CD14-positive monocyte (primary cell): ENCODE measurements around the gene CFAP92. TPM values are rescaled to one million over a fixed set of nuclear protein-coding genes. Genes with fewer than 3 reads are reported as not detected.

Experiments
- DNase-seq, 3 donors: peaks; one replicate each; pipeline ENCODE4 v3.0.0-alpha.2; 2011 to 2022
- H2AFZ ChIP-seq: 2 replicates; pipeline ENCODE4 v1.6.0; 2012; ENCODE audit warnings: mild to moderate bottlenecking, low read depth, low read length, inconsistent platforms; ENCODE audit not compliant: insufficient read depth, poor library complexity, severe bottlenecking
- H3K27ac ChIP-seq, 2 donors: 1 replicate in 1 of 2; 2 replicates in 1 of 2; pipeline ENCODE4 v1.5.1; 2012 to 2013; ENCODE audit warnings: low read length in 2 of 2, control low read depth in 1 of 2, inconsistent platforms in 1 of 2, low read depth in 1 of 2, mild to moderate bottlenecking in 1 of 2
- H3K27me3 ChIP-seq, 2 donors: one replicate each; pipeline versions ENCODE4 v1.6.0 to v1.6.1; 2011 to 2013; ENCODE audit warnings: low read length in 2 of 2; ENCODE audit not compliant: control insufficient read depth in 2 of 2, insufficient read depth in 2 of 2
- H3K36me3 ChIP-seq, 2 donors: replicated peaks in 1 of 2; 1 replicate in 1 of 2; 2 replicates in 1 of 2; pipeline versions ENCODE4 v1.5.1 to v1.6.1; 2012 to 2013; ENCODE audit warnings: low read length in 2 of 2, control low read depth in 1 of 2, inconsistent platforms in 1 of 2, mild to moderate bottlenecking in 1 of 2; ENCODE audit not compliant: insufficient read depth in 2 of 2, control insufficient read depth in 1 of 2
- H3K4me1 ChIP-seq, 2 donors: 1 replicate in 1 of 2; 2 replicates in 1 of 2; pipeline versions ENCODE4 v1.5.1 to v1.6.1; 2012 to 2013; ENCODE audit warnings: low read length in 2 of 2, control low read depth in 1 of 2, inconsistent platforms in 1 of 2, mild to moderate bottlenecking in 1 of 2, moderate library complexity in 1 of 2; ENCODE audit not compliant: insufficient read depth in 2 of 2, control insufficient read depth in 1 of 2
- H3K4me2 ChIP-seq: replicated peaks from 2 replicates; pipeline ENCODE3; 2012; ENCODE audit warnings: low read length, moderate library complexity, mild to moderate bottlenecking; ENCODE audit not compliant: poor library complexity, severe bottlenecking; ENCODE audit errors: extremely low read depth
- H3K4me3 ChIP-seq, 3 experiments: fragments of 200-600 bp in 1 of 3; sonication (generic) in 1 of 3; replicated peaks in 1 of 3; 1 replicate in 2 of 3; 2 replicates in 1 of 3; pipeline ENCODE4 v1.5.1; 2011 to 2013; ENCODE audit warnings: low read length in 3 of 3, mild to moderate bottlenecking in 3 of 3, control low read depth in 2 of 3, low read depth in 2 of 3, inconsistent platforms in 1 of 3, moderate library complexity in 1 of 3
- H3K79me2 ChIP-seq: 2 replicates; pipeline ENCODE4 v1.6.0; 2012; ENCODE audit warnings: mild to moderate bottlenecking, control low read depth, inconsistent platforms, low read length, moderate library complexity; ENCODE audit not compliant: insufficient read depth
- H3K9ac ChIP-seq: 2 replicates; pipeline ENCODE4 v1.6.0; 2017; ENCODE audit warnings: low read length, mild to moderate bottlenecking; ENCODE audit not compliant: insufficient read depth, poor library complexity, severe bottlenecking
- H3K9me3 ChIP-seq, 2 donors: replicated peaks in 1 of 2; 1 replicate in 1 of 2; 2 replicates in 1 of 2; pipeline versions ENCODE4 v1.5.1 to v1.6.1; 2012 to 2013; ENCODE audit warnings: low read length in 2 of 2, control low read depth in 1 of 2; ENCODE audit not compliant: control insufficient read depth in 1 of 2, insufficient read depth in 1 of 2
- H4K20me1 ChIP-seq: 2 replicates; pipeline ENCODE4 v1.6.0; 2012; ENCODE audit warnings: mild to moderate bottlenecking, low read length, control low read depth, moderate library complexity; ENCODE audit not compliant: insufficient read depth
- H3K27ac Mint-ChIP-seq, 7 donors: one replicate each; pipeline ENCODE4 v1.8.0; 2020; ENCODE audit warnings: mild to moderate bottlenecking in 7 of 7, mixed read lengths in 7 of 7, moderate library complexity in 6 of 7, inconsistent platforms in 2 of 7
- H3K27me3 Mint-ChIP-seq, 3 donors: one replicate each; pipeline ENCODE4 v1.8.0; 2021 to 2022; ENCODE audit warnings: low read depth in 3 of 3, mild to moderate bottlenecking in 3 of 3, mixed read lengths in 3 of 3, moderate library complexity in 3 of 3, inconsistent platforms in 1 of 3
- H3K36me3 Mint-ChIP-seq, 2 donors: one replicate each; pipeline ENCODE4 v1.8.0; 2020; ENCODE audit warnings: mixed read lengths in 2 of 2, inconsistent platforms in 1 of 2, mild to moderate bottlenecking in 1 of 2
- H3K4me1 Mint-ChIP-seq: one replicate; pipeline ENCODE4 v1.8.0; 2020; ENCODE audit warnings: mild to moderate bottlenecking, mixed read lengths
- H3K4me3 Mint-ChIP-seq, 2 donors: one replicate each; pipeline ENCODE4 v1.8.0; 2020; ENCODE audit warnings: mild to moderate bottlenecking in 2 of 2, mixed read lengths in 2 of 2, moderate library complexity in 1 of 2
- H3K9me3 Mint-ChIP-seq, 7 donors: one replicate each; pipeline ENCODE4 v1.8.0; 2020 to 2022; ENCODE audit warnings: mixed read lengths in 7 of 7, mild to moderate bottlenecking in 6 of 7, moderate library complexity in 6 of 7, inconsistent platforms in 2 of 7
- WGBS: methylation state at CpG from one replicate; pipeline ENCODE4 v1.1.5; 2013; ENCODE audit warnings: missing lambda C conversion rate; ENCODE audit not compliant: insufficient coverage; 5-methylcytosine and 5-hydroxymethylcytosine counted together
- intact Hi-C, 2 donors: fragments of 100-400 bp; cut with micrococcal nuclease; formaldehyde crosslinking; loops; one replicate each; pipeline versions ENCODE4 v1.15.0 to v1.15.1; 2023
- polyA plus RNA-seq, 3 donors: library from polyadenylated mRNA; depleted of rRNA in 1 of 3; unstranded in 2 of 3; stranded (reverse) in 1 of 3; fragments of 300-500 nt in 2 of 3; fragments of >200 nt in 1 of 3; fragmentation: Illumina TruSeq in 2 of 3; gene quantifications; 1 replicate in 2 of 3; 2 replicates in 1 of 3; pipeline ENCODE4 v1.2.3, GENCODE V29; 2012 to 2021
- TF ChIP-seq, protein P1 (sequence below): fragments of 200-600 bp; IDR thresholded peaks from one replicate; pipeline ENCODE4 v1.8.0; 2022; ENCODE audit warnings: antibody characterized with exemption, mild to moderate bottlenecking

Gene CFAP92
- polyA plus RNA-seq, 3 donors = 0.12 to 0.50 (median 0.19) TPM

GRCh38 chr3:128907706-128908445 lies 86.0 kb downstream of the CFAP92 start:
- no peak for DNase-seq
- Histone ChIP-seq H3K4me2 (no peak overlapping the region), H3K36me3 (peaks cover 94 to 100% of the 10 kb centered on the region in 2 donors), H3K9ac (no peak overlapping the region), H3K27me3 (no peaks in the 10 kb centered on the region), H3K4me1 (no peaks in the 10 kb centered on the region), H3K79me2 (no peaks in the 10 kb centered on the region), H4K20me1 (no peaks in the 10 kb centered on the region), H3K4me3 (no peak overlapping the region), H3K27ac (no peak overlapping the region), H2AFZ (no peak overlapping the region), H3K9me3 (no peaks in the 10 kb centered on the region)
- Mint-ChIP-seq H3K9me3 (peaks cover 0 to 2% (median 0%) of the 10 kb centered on the region in 7 donors), H3K4me3 (no peak overlapping the region), H3K4me1 (no peaks in the 10 kb centered on the region), H3K36me3 (peaks cover 89 to 98% of the 10 kb centered on the region in 2 donors), H3K27me3 (no peaks in the 10 kb centered on the region), H3K27ac (peak overlapping the region in 1 of 7 donors; percentile 48)
- TF ChIP-seq, protein P1, sequence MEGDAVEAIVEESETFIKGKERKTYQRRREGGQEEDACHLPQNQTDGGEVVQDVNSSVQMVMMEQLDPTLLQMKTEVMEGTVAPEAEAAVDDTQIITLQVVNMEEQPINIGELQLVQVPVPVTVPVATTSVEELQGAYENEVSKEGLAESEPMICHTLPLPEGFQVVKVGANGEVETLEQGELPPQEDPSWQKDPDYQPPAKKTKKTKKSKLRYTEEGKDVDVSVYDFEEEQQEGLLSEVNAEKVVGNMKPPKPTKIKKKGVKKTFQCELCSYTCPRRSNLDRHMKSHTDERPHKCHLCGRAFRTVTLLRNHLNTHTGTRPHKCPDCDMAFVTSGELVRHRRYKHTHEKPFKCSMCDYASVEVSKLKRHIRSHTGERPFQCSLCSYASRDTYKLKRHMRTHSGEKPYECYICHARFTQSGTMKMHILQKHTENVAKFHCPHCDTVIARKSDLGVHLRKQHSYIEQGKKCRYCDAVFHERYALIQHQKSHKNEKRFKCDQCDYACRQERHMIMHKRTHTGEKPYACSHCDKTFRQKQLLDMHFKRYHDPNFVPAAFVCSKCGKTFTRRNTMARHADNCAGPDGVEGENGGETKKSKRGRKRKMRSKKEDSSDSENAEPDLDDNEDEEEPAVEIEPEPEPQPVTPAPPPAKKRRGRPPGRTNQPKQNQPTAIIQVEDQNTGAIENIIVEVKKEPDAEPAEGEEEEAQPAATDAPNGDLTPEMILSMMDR = no peak
- 98% methylated on average over 12 of the region's 15 CpGs for whole genome bisulfite sequencing
- intact Hi-C loops = no loop called here

GRCh38 chr3:128906804-128907525 lies 86.9 kb downstream of the CFAP92 start:
- Histone ChIP-seq H4K20me1 (no peaks in the 10 kb centered on the region), H3K27me3 (no peaks in the 10 kb centered on the region), H3K79me2 (no peaks in the 10 kb centered on the region), H3K36me3 (peaks cover 94 to 100% of the 10 kb centered on the region in 2 donors), H3K9ac (no peak overlapping the region), H3K9me3 (no peaks in the 10 kb centered on the region), H3K4me3 (no peak overlapping the region), H3K4me2 (no peak overlapping the region), H3K4me1 (no peaks in the 10 kb centered on the region), H2AFZ (no peak overlapping the region), H3K27ac (no peak overlapping the region)
- TF ChIP-seq, protein P1 = no peak
- 87% methylated on average over 5 of the region's 7 CpGs for WGBS
- Mint-ChIP-seq H3K27ac (peak overlapping the region in 4 of 7 donors; percentile 0 to 62 (median 34)), H3K9me3 (peaks cover 0 to 2% (median 0%) of the 10 kb centered on the region in 7 donors), H3K27me3 (no peaks in the 10 kb centered on the region), H3K4me3 (no peak overlapping the region), H3K36me3 (peaks cover 89 to 98% of the 10 kb centered on the region in 2 donors), H3K4me1 (no peaks in the 10 kb centered on the region)
- intact Hi-C loops = no loop called here
- no peak for DNase-seq
